Heart right ventricle (tissue), 16 donors: ENCODE measurements around the gene RASGRP4. TPM values are rescaled to one million over a fixed set of nuclear protein-coding genes. Genes with fewer than 3 reads are reported as not detected.
"Not testable (repeated sequence)": the region's sequence is repeated elsewhere in the genome, so short reads cannot be mapped to it uniquely, and the experiment has no call there.

ENCODE experiments used
- ATAC-seq, 8 donors: fragments of 200-7000 bp; cut with Tn5 transposase; one replicate each; pipeline ENCODE4 v1.9.1; 2020; ENCODE audit warnings: mild to moderate bottlenecking in 8 of 8, moderate library complexity in 8 of 8, moderate number of reproducible peaks in 1 of 8
- DNase-seq, 2 donors: peaks; one replicate each; pipeline ENCODE4 v3.0.0-alpha.2; 2020
- H3K27ac ChIP-seq, 10 donors: fragments of 200-600 bp; sonication (generic) in 2 of 10; one replicate each; pipeline versions ENCODE4 v1.5.0 to v1.8.0; 2020 to 2022; ENCODE audit warnings: mild to moderate bottlenecking in 3 of 10
- H3K27me3 ChIP-seq, 7 donors: fragments of 200-600 bp; one replicate each; pipeline ENCODE4 v1.8.0; 2021 to 2022; ENCODE audit warnings: mild to moderate bottlenecking in 2 of 7
- H3K36me3 ChIP-seq, 9 donors: fragments of 200-600 bp; sonication (generic) in 1 of 9; one replicate each; pipeline versions ENCODE4 v1.5.0 to v1.8.0; 2020 to 2022; ENCODE audit warnings: mild to moderate bottlenecking in 2 of 9
- H3K4me1 ChIP-seq, 9 donors: fragments of 200-600 bp; sonication (generic) in 1 of 9; one replicate each; pipeline versions ENCODE4 v1.5.0 to v1.8.0; 2020 to 2022; ENCODE audit warnings: mild to moderate bottlenecking in 4 of 9
- H3K4me3 ChIP-seq, 10 donors: fragments of 200-600 bp; sonication (generic) in 2 of 10; one replicate each; pipeline versions ENCODE4 v1.5.0 to v1.8.0; 2020 to 2022; ENCODE audit warnings: mild to moderate bottlenecking in 7 of 10, moderate library complexity in 2 of 10
- H3K9me3 ChIP-seq, 11 donors: fragments of 200-600 bp in 10 of 11; sonication (generic) in 2 of 11; one replicate each; pipeline versions ENCODE4 v1.5.0 to v1.8.0; 2013 to 2022; ENCODE audit warnings: mild to moderate bottlenecking in 2 of 11, control low read depth in 1 of 11, moderate library complexity in 1 of 11
- CTCF ChIP-seq, 9 donors: fragments of 200-600 bp; sonication (generic) in 2 of 9; IDR thresholded peaks; one replicate each; pipeline versions ENCODE4 v1.5.0 to v1.8.0; 2021 to 2022; ENCODE audit warnings: antibody characterized with exemption in 9 of 9, mild to moderate bottlenecking in 5 of 9, moderate library complexity in 1 of 9
- WGBS, 2 donors: extraction: QIAGEN DNeasy Blood & Tissue Kit; methylation state at CpG; one replicate each; pipeline ENCODE4 v1.1.7; 2013; ENCODE audit warnings: inconsistent platforms in 1 of 2; 5-methylcytosine and 5-hydroxymethylcytosine counted together
- intact Hi-C, 10 donors: fragments of 100-400 bp; cut with DNase I; formaldehyde crosslinking; loops; one replicate each; pipeline versions ENCODE4 v1.11.1 to v1.14.2; 2022
- polyA plus RNA-seq, 2 donors: library from polyadenylated mRNA; stranded (reverse); fragments of 200-250 nt; gene quantifications; one replicate each; pipeline ENCODE4 v1.2.3, GENCODE V29; 2013
- total RNA-seq, 10 donors: library from RNA; stranded (reverse); fragmentation: NEBNext Ultra II Directional in 3 of 10; extraction: Animal tissue kit (Norgen Biotek cat#: 25700) in 3 of 10; gene quantifications; one replicate each; pipeline versions ENCODE4 v1.2.1 to v1.2.4, GENCODE V29; 2021 to 2023
- donor health status: Arrhythmogenic right ventricular cardiomyopathy.
- donor health status: ischemic (EF 13 %, LVEDD 7.1; RV severe dilation, severe dysfunction).
- donor health status: healthy with polysubstance abuse.
- donor health status: DM: no; HTN: yes; CAD: no.
- donor health status: DM: no; HTN: no; CAD: no.
- donor health status: ischemic (EF 25% LVEDD 6.9; RV normal size, moderate dysfunction).
- donor health status: ischemic (EF 25% LVEDD 5.7; RV mildly dilated, moderate dysfunction).
- donor health status: healthy.
- donor health status: DM: yes; HTN: yes; CAD: no.
- donor health status: Ischemic cardiomyopathy.
- donor health status: ischemic (EF 35%, LVEDD 5.7; RV mildly dilated, moderate dysfunction).
- donor health status: nonischemic (EF 11% LVEDD 7.7; RV severe dilation, severe dysfunction).
- donor health status: DM: yes; HTN: yes; CAD: no.
- donor health status: PGD.
- donor health status: ischemic (EF 29% LVEDD 5.4; RV normal size, mild dysfunction).
- donor health status: nonischemic (EF 23%, LVEDD 6.1; RV moderate dilation, normal function).

RASGRP4 gene
- total and polyA plus RNA-seq, 12 donors = 0.42 to 3.5 (median 0.91) TPM

GRCh38 chr19:38417146-38417543, 8.9 kb downstream of the RASGRP4 start:
- Histone ChIP-seq H3K36me3 (peaks cover 0 to 32% (median 0%) of the 10 kb centered on the region in 9 donors), H3K27ac (peak overlapping the region in 2 of 10 donors; percentile 58 to 85), H3K9me3 (no peaks in the 10 kb centered on the region), H3K4me1 (peaks cover 0 to 15% (median 11%) of the 10 kb centered on the region in 9 donors), H3K4me3 (no peak overlapping the region), H3K27me3 (peaks cover 0 to 29% (median 13%) of the 10 kb centered on the region in 7 donors)
- no peak for ATAC-seq
- 79 to 85% methylated on average over 8 of the region's 8 CpGs for WGBS, 2 donors
- DNase-seq = no peak
- no peak for TF ChIP-seq CTCF (IDR thresholded peaks at IDR 0.05)
- intact Hi-C loops = no loop called here

- H3K27ac ChIP-seq = no peak overlapping the region
- ATAC-seq = no peak
- peaks cover 0 to 41% (median 0%) of the 10 kb centered on the region in 9 donors for H3K36me3 ChIP-seq
- no peaks in the 10 kb centered on the region for H3K9me3 ChIP-seq
- no peak overlapping the region for H3K4me3 ChIP-seq
- intact Hi-C loops = no loop called here
- DNase-seq = no peak
- WGBS, 2 donors = 87 to 89% methylated on average over 6 of the region's 6 CpGs
- peaks cover 0 to 13% (median 11%) of the 10 kb centered on the region in 9 donors for H3K4me1 ChIP-seq
- no peak for TF ChIP-seq CTCF (IDR thresholded peaks at IDR 0.05)
- peaks cover 0 to 12% (median 5%) of the 10 kb centered on the region in 7 donors for H3K27me3 ChIP-seq
These were observed 12.6 kb downstream of the RASGRP4 start for GRCh38 chr19:38413416-38413815.

DNA sequence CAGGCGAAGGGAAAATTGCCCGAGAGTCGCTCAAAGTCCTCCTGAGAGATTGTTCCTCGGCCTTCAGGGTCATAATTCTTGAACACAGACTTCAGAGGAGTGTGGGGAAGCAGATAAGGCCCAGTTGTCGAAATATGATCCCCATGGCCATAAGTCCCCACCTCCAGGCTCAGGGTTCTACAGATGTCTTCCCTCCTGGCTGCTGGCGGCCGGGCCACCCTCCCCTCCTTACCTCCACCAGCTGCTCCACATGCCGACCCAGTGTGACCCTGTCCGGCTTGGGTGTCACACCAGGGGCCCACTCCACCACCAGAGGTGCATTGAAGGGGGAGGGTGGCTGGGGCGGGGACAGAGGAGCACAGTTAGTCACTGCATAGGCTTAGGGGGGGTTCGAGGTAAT, 13.1 kb downstream of the RASGRP4 start:
- ATAC-seq (no peak), DNase-seq (no peak)
- Histone ChIP-seq H3K27ac (no peak overlapping the region), H3K4me3 (no peak overlapping the region), H3K36me3 (peaks cover 0 to 46% (median 0%) of the 10 kb centered on the region in 9 donors), H3K4me1 (peaks cover 0 to 8% (median 6%) of the 10 kb centered on the region in 9 donors), H3K27me3 (peaks cover 0 to 7% (median 2%) of the 10 kb centered on the region in 7 donors), H3K9me3 (no peaks in the 10 kb centered on the region)
- WGBS, 2 donors = 68 to 78% methylated on average over 11 of the region's 11 CpGs
- TF ChIP-seq CTCF (IDR thresholded peaks at IDR 0.05) = no peak
- intact Hi-C loops = no loop called here

DNA sequence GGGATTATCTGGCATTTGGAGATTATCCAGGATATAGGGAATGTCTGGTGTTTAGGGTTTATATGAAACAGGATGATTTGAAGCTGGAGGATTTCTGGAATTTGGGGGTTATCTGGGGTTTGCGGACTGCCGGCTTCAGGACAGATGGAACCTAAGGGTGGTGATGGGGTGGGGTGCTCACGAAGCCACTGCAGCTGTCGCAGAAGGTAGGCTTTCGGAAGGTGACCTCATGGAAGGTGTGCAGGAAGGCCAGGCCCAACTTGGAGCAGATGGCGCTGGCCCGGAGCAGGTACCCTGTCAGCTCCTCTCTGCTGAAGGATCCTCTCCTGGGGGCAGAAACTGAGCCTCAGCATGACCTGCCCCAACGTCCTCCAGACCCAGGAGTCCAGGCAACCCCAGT, 13.5 kb downstream of the RASGRP4 start:
- Histone ChIP-seq H3K27me3 (peaks cover 0 to 4% (median 0%) of the 10 kb centered on the region in 7 donors), H3K27ac (no peak overlapping the region), H3K36me3 (peaks cover 0 to 48% (median 0%) of the 10 kb centered on the region in 9 donors), H3K9me3 (no peaks in the 10 kb centered on the region), H3K4me1 (peaks cover 0 to 4% (median 1%) of the 10 kb centered on the region in 9 donors), H3K4me3 (no peak overlapping the region)
- 87 to 89% methylated on average over 8 of the region's 8 CpGs for WGBS, 2 donors
- no peak for TF ChIP-seq CTCF (IDR thresholded peaks at IDR 0.05)
- intact Hi-C loops = no loop called here
- DNase-seq = no peak
- ATAC-seq = no peak

DNA sequence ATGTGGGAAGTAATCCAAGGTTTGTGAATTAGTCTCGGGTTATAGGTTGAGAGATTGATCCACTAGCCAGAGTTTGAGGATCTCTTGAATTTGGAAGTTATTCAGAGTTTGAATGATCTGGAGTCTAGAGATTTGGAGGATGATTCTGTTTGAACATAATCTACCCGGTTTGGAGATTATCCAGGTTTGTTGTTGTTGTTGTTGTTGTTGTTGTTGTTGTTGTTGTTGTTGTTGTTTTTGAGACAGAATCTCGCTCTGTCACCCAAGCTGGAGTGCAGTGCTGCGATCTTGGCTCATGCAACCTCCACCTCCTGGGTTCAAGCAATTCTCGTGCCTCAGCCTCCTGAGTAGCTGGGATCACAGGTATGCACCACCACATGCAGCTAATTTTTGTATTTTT, 14.1 kb downstream of the RASGRP4 start:
- H3K4me3 ChIP-seq, H3K27ac ChIP-seq, H3K27me3 ChIP-seq, H3K4me1 ChIP-seq, H3K9me3 ChIP-seq, DNase-seq, intact Hi-C loops, ATAC-seq: not testable (repeated sequence)
- H3K36me3 ChIP-seq = peaks cover 0 to 53% (median 4%) of the 10 kb centered on the region in 9 donors
- 92% methylated on average over 5 of the region's 5 CpGs for WGBS, 2 donors
